KMS-11 (cell line): ENCODE data around the gene ROPN1B.

Source experiments
- H2AFZ ChIP-seq: fragments of 200-600 bp; sonication (generic); 2 replicates; pipeline ENCODE4 v1.6.1; 2016; ENCODE audit warnings: antibody characterized with exemption, mixed run types, low read depth
- H3K27ac ChIP-seq: fragments of 200-600 bp; sonication (generic); 2 replicates; pipeline ENCODE4 v1.6.1; 2016; ENCODE audit warnings: mild to moderate bottlenecking, mixed run types
- H3K27me3 ChIP-seq: fragments of 200-600 bp; sonication (generic); 2 replicates; pipeline ENCODE4 v1.6.1; 2017; ENCODE audit warnings: mild to moderate bottlenecking, low read depth, mixed run types, moderate library complexity; ENCODE audit not compliant: insufficient read depth
- H3K36me3 ChIP-seq: fragments of 200-600 bp; sonication (generic); 2 replicates; pipeline ENCODE4 v1.6.1; 2017; ENCODE audit warnings: mild to moderate bottlenecking, mixed run types; ENCODE audit not compliant: insufficient read depth
- H3K4me1 ChIP-seq: fragments of 200-600 bp; sonication (generic); 2 replicates; pipeline ENCODE4 v1.6.1; 2016; ENCODE audit warnings: mild to moderate bottlenecking, low read depth, mixed run types; ENCODE audit not compliant: poor library complexity, severe bottlenecking
- H3K4me2 ChIP-seq: fragments of 200-600 bp; sonication (generic); 2 replicates; pipeline ENCODE4 v1.7.0; 2016; ENCODE audit warnings: mild to moderate bottlenecking, mixed run types
- H3K4me3 ChIP-seq: fragments of 200-600 bp; sonication (generic); IDR thresholded peaks from 2 replicates; pipeline ENCODE4 v1.6.1; 2017; ENCODE audit warnings: low read depth, low read length, mixed read lengths; ENCODE audit not compliant: insufficient read depth
- H3K79me2 ChIP-seq: fragments of 200-600 bp; sonication (generic); 2 replicates; pipeline ENCODE4 v1.6.1; 2016; ENCODE audit warnings: low read depth, mixed run types; ENCODE audit not compliant: insufficient read depth
- H3K9ac ChIP-seq: fragments of 200-600 bp; sonication (generic); 2 replicates; pipeline ENCODE4 v1.6.1; 2016; ENCODE audit warnings: mild to moderate bottlenecking, mixed run types
- H4K20me1 ChIP-seq: fragments of 200-600 bp; sonication (generic); 2 replicates; pipeline ENCODE4 v1.6.1; 2016; ENCODE audit warnings: mild to moderate bottlenecking, mixed run types; ENCODE audit not compliant: insufficient read depth
- CTCF ChIP-seq: fragments of 200-600 bp; sonication (generic); conservative IDR thresholded peaks from 2 replicates; pipeline ENCODE4 v1.6.1; 2017; ENCODE audit warnings: low read depth, mild to moderate bottlenecking, antibody characterized with exemption, low read length, moderate library complexity, mixed read lengths

Gene ROPN1B

GRCh38 chr3:126021224-126021623 is 52.2 kb downstream of the ROPN1B start:
- no peak for TF ChIP-seq CTCF
- H3K9ac ChIP-seq, result no peak overlapping the region
- H3K4me1 ChIP-seq, result no peaks in the 10 kb centered on the region
- H3K36me3 ChIP-seq, result no peaks in the 10 kb centered on the region
- no peaks in the 10 kb centered on the region for H4K20me1 ChIP-seq
- H3K4me2 ChIP-seq, result no peak overlapping the region
- no peaks in the 10 kb centered on the region for H3K79me2 ChIP-seq
- no peak overlapping the region for H3K27ac ChIP-seq
- H3K4me3 ChIP-seq, result no peak overlapping the region
- no peaks in the 10 kb centered on the region for H3K27me3 ChIP-seq
- no peak overlapping the region for H2AFZ ChIP-seq

GRCh38 chr3:126021702-126022101 is 52.7 kb downstream of the ROPN1B start:
- Histone ChIP-seq H2AFZ (no peak overlapping the region), H3K27me3 (no peaks in the 10 kb centered on the region), H3K4me3 (no peak overlapping the region), H3K36me3 (no peaks in the 10 kb centered on the region), H3K79me2 (no peaks in the 10 kb centered on the region), H3K9ac (no peak overlapping the region), H3K4me2 (no peak overlapping the region), H4K20me1 (no peaks in the 10 kb centered on the region), H3K4me1 (no peaks in the 10 kb centered on the region), H3K27ac (no peak overlapping the region)
- TF ChIP-seq CTCF, result no peak

- H3K79me2 ChIP-seq, result no peaks in the 10 kb centered on the region
- TF ChIP-seq CTCF, result no peak
- H3K4me1 ChIP-seq, result no peaks in the 10 kb centered on the region
- no peak overlapping the region for H3K27ac ChIP-seq
- no peak overlapping the region for H2AFZ ChIP-seq
- H4K20me1 ChIP-seq, result no peaks in the 10 kb centered on the region
- no peaks in the 10 kb centered on the region for H3K27me3 ChIP-seq
- no peak overlapping the region for H3K4me2 ChIP-seq
- H3K36me3 ChIP-seq, result no peaks in the 10 kb centered on the region
- H3K9ac ChIP-seq, result no peak overlapping the region
- no peak overlapping the region for H3K4me3 ChIP-seq
Observed at GRCh38 chr3:126022741-126023359, 53.9 kb downstream of the ROPN1B start.

- Histone ChIP-seq H3K79me2 (no peaks in the 10 kb centered on the region), H4K20me1 (no peaks in the 10 kb centered on the region), H3K4me3 (no peak overlapping the region), H3K27me3 (no peaks in the 10 kb centered on the region), H3K9ac (no peak overlapping the region), H2AFZ (no peak overlapping the region), H3K4me2 (no peak overlapping the region), H3K27ac (no peak overlapping the region), H3K4me1 (no peaks in the 10 kb centered on the region), H3K36me3 (no peaks in the 10 kb centered on the region)
- TF ChIP-seq CTCF, result no peak
Observed at GRCh38 chr3:126023390-126023789, 54.4 kb downstream of the ROPN1B start.
